SU-DHL-6 (cell line): ENCODE measurements around the gene HOXC4.
"Not testable (repeated sequence)": the region's sequence is repeated elsewhere in the genome, so short reads cannot be mapped to it uniquely, and the experiment has no call there.

ENCODE experiments used
- H2AFZ ChIP-seq: fragments of 200-600 bp; sonication (generic); 2 replicates; pipeline ENCODE4 v1.6.1; 2014; ENCODE audit warnings: low read depth, mild to moderate bottlenecking, moderate library complexity, mixed read lengths, antibody characterized with exemption, low read length; ENCODE audit not compliant: severe bottlenecking
- H3F3A ChIP-seq: fragments of 200-600 bp; shearing (Covaris generic); 2 replicates; pipeline ENCODE4 v1.6.0; 2016; ENCODE audit warnings: antibody characterized with exemption, mild to moderate bottlenecking; ENCODE audit not compliant: insufficient read depth
- H3K27ac ChIP-seq: fragments of 200-600 bp; sonication (generic); 2 replicates; pipeline ENCODE4 v1.5.1; 2016; ENCODE audit warnings: low read depth, mild to moderate bottlenecking, low read length, moderate library complexity, mixed read lengths
- H3K27me3 ChIP-seq: fragments of 200-600 bp; sonication (generic), shearing (Covaris generic); 2 replicates; pipeline ENCODE4 v1.6.0; 2014; ENCODE audit warnings: mild to moderate bottlenecking, low read length
- H3K36me3 ChIP-seq: fragments of 200-600 bp; sonication (generic); 2 replicates; pipeline ENCODE4 v1.6.1; 2014; ENCODE audit warnings: mild to moderate bottlenecking, low read length, mixed read lengths
- H3K4me2 ChIP-seq: fragments of 300-600, 200-600 bp; shearing (Covaris generic), sonication (generic); 2 replicates; pipeline ENCODE4 v1.6.0; 2014; ENCODE audit warnings: low read length, low read depth, mild to moderate bottlenecking; ENCODE audit not compliant: poor library complexity, severe bottlenecking
- H3K4me3 ChIP-seq: fragments of 200-600 bp; sonication (generic); 2 replicates; pipeline ENCODE4 v1.5.1; 2014; ENCODE audit warnings: antibody characterized with exemption, low read length, mild to moderate bottlenecking, mixed read lengths; ENCODE audit not compliant: insufficient read depth, poor library complexity, severe bottlenecking
- H3K79me2 ChIP-seq: fragments of 200-600 bp; sonication (generic); 2 replicates; pipeline ENCODE4 v1.6.1; 2014; ENCODE audit warnings: mild to moderate bottlenecking, low read length, moderate library complexity; ENCODE audit not compliant: insufficient read depth
- H3K9ac ChIP-seq: fragments of 200-600 bp; sonication (generic); 2 replicates; pipeline ENCODE4 v1.7.0; 2014; ENCODE audit warnings: mild to moderate bottlenecking, low read length
- H3K9me2 ChIP-seq: fragments of 200-600 bp; sonication (generic); replicated peaks from 2 replicates; pipeline ENCODE4 v1.6.1; 2014; ENCODE audit warnings: low read length; ENCODE audit not compliant: insufficient read depth
- H3K9me3 ChIP-seq: fragments of 200-600 bp; sonication (generic); 2 replicates; pipeline ENCODE4 v1.6.1; 2014; ENCODE audit warnings: low read length, mixed read lengths; ENCODE audit not compliant: insufficient read depth
- H4K20me1 ChIP-seq: fragments of 200-600 bp; sonication (generic); 2 replicates; pipeline ENCODE4 v1.6.1; 2014; ENCODE audit warnings: low read depth, mild to moderate bottlenecking, antibody characterized with exemption, low read length, moderate library complexity, mixed read lengths
- CTCF ChIP-seq: fragments of 200-600 bp; sonication (generic); IDR thresholded peaks from one replicate; pipeline ENCODE4 v1.5.1; 2017; ENCODE audit warnings: antibody characterized with exemption, mild to moderate bottlenecking, low read length, moderate library complexity; ENCODE audit not compliant: insufficient read depth, poor library complexity, severe bottlenecking
- EZH2phosphoT487 ChIP-seq: fragments of 200-600 bp; sonication (generic), shearing (Covaris generic); conservative IDR thresholded peaks from 2 replicates; pipeline ENCODE4 v1.6.1; 2018; ENCODE audit warnings: mild to moderate bottlenecking, antibody characterized with exemption, low read length, moderate library complexity, mixed read lengths

The HOXC4 gene

GRCh38 chr12:54041097-54041690 lies 12.4 kb upstream of the HOXC4 start:
- H3K9me3 ChIP-seq, result no peaks in the 10 kb centered on the region
- no peak overlapping the region for H3K9ac ChIP-seq
- H3K27me3 ChIP-seq, result no peaks in the 10 kb centered on the region

DNA sequence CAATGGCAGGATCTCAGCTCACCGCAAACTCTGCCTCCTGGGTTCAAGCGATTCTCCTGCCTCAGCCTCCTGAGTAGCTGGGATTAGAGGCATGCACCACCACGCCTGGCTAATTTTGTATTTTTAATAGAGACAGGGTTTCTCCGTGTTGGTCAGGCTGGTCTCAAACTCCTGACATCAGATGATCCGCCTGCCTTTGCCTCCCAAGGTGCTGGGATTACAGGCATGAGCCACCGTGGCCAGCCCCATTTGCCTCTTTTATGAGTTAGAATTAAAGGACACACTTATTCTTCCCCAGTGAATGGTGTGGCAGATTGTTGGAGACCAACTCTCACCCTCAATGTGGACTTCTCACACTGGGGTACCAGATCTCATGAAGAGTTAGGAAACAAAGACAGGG lies 11.6 kb upstream of the HOXC4 start:
- not testable (repeated sequence) for H3K9ac ChIP-seq, H3K79me2 ChIP-seq, H3K9me2 ChIP-seq, H3K4me3 ChIP-seq, H3K9me3 ChIP-seq, H4K20me1 ChIP-seq, H3K27ac ChIP-seq, H3K4me2 ChIP-seq, H3F3A ChIP-seq, H3K36me3 ChIP-seq, H3K27me3 ChIP-seq, H2AFZ ChIP-seq

More at GRCh38 chr12:54041097-54041690, 12.4 kb upstream of the HOXC4 start:
- H3K9me2 ChIP-seq, result no peaks in the 10 kb centered on the region
- no peaks in the 10 kb centered on the region for H3K79me2 ChIP-seq
- H3K4me2 ChIP-seq, result no peak overlapping the region
- no peaks in the 10 kb centered on the region for H3F3A ChIP-seq
- no peak for TF ChIP-seq EZH2phosphoT487
- no peak for TF ChIP-seq CTCF
- no peak overlapping the region for H3K4me3 ChIP-seq
- H3K36me3 ChIP-seq, result no peaks in the 10 kb centered on the region
- no peak overlapping the region for H2AFZ ChIP-seq
- no peak overlapping the region for H3K27ac ChIP-seq
- H4K20me1 ChIP-seq, result no peaks in the 10 kb centered on the region

GRCh38 chr12:54042970-54043853 lies 10.4 kb upstream of the HOXC4 start:
- Histone ChIP-seq H3K27me3 (no peaks in the 10 kb centered on the region), H2AFZ (no peak overlapping the region), H3K9ac (no peak overlapping the region), H3K36me3 (no peaks in the 10 kb centered on the region), H3K9me2 (no peaks in the 10 kb centered on the region), H3K9me3 (no peaks in the 10 kb centered on the region), H3K4me3 (no peak overlapping the region), H3K27ac (no peak overlapping the region), H4K20me1 (no peaks in the 10 kb centered on the region), H3F3A (no peaks in the 10 kb centered on the region), H3K79me2 (no peaks in the 10 kb centered on the region), H3K4me2 (no peak overlapping the region)
- TF ChIP-seq EZH2phosphoT487, result no peak
- no peak for TF ChIP-seq CTCF
